Hepatocyte (in vitro differentiated cells): ENCODE measurements around the gene SYNGR1. TPM values are rescaled to one million over a fixed set of nuclear protein-coding genes. Genes with fewer than 3 reads are reported as not detected.

ENCODE experiments used
- DNase-seq: peaks from one replicate; pipeline ENCODE4 v3.0.0-alpha.2; 2016; ENCODE audit warnings: low spot score
- H2AFZ ChIP-seq: fragments of 200-600 bp; sonication (generic); 2 replicates; pipeline ENCODE4 v1.6.0; 2016; ENCODE audit warnings: antibody characterized with exemption, mild to moderate bottlenecking
- H3K27ac ChIP-seq: fragments of 200-600 bp; sonication (generic); 2 replicates; pipeline ENCODE4 v1.5.1; 2016; ENCODE audit warnings: mild to moderate bottlenecking
- H3K27me3 ChIP-seq: fragments of 200-600 bp; sonication (generic); 2 replicates; pipeline ENCODE4 v1.6.1; 2016
- H3K36me3 ChIP-seq: fragments of 200-600 bp; sonication (generic); replicated peaks from 2 replicates; pipeline ENCODE4 v1.5.1; 2016; ENCODE audit warnings: low read depth; ENCODE audit not compliant: insufficient read depth
- H3K4me1 ChIP-seq: fragments of 200-600 bp; sonication (generic); 2 replicates; pipeline ENCODE4 v1.5.1; 2016; ENCODE audit warnings: mild to moderate bottlenecking, moderate library complexity; ENCODE audit not compliant: insufficient read depth
- H3K4me2 ChIP-seq: fragments of 200-600 bp; sonication (generic); 2 replicates; pipeline ENCODE4 v1.6.0; 2016
- H3K4me3 ChIP-seq: fragments of 200-600 bp; sonication (generic); 2 replicates; pipeline ENCODE4 v1.5.1; 2016; ENCODE audit warnings: mild to moderate bottlenecking
- H3K79me2 ChIP-seq: fragments of 200-600 bp; sonication (generic); 2 replicates; pipeline ENCODE4 v1.6.0; 2017; ENCODE audit warnings: mild to moderate bottlenecking
- H3K9me2 ChIP-seq: fragments of 200-600 bp; sonication (generic); replicated peaks from 2 replicates; pipeline ENCODE4 v1.6.0; 2017; ENCODE audit warnings: mild to moderate bottlenecking; ENCODE audit not compliant: insufficient read depth
- H3K9me3 ChIP-seq: fragments of 200-600 bp; sonication (generic); 2 replicates; pipeline ENCODE4 v1.5.1; 2016; ENCODE audit warnings: low read depth, mild to moderate bottlenecking
- H4K20me1 ChIP-seq: fragments of 200-600 bp; sonication (generic); 2 replicates; pipeline ENCODE4 v1.6.0; 2016; ENCODE audit warnings: mild to moderate bottlenecking; ENCODE audit not compliant: insufficient read depth, poor library complexity, severe bottlenecking
- CTCF ChIP-seq: fragments of 200-600 bp; sonication (generic); IDR thresholded peaks from 2 replicates; pipeline ENCODE4 v1.5.1; 2016; ENCODE audit warnings: antibody characterized with exemption, mild to moderate bottlenecking; ENCODE audit not compliant: poor library complexity
- EZH2 ChIP-seq: fragments of 200-600 bp; sonication (generic); IDR thresholded peaks from 2 replicates; pipeline ENCODE4 v1.6.1; 2016; ENCODE audit warnings: antibody characterized with exemption, mild to moderate bottlenecking, borderline replicate concordance
- EZH2phosphoT487 ChIP-seq: fragments of 200-600 bp; sonication (generic); IDR thresholded peaks from one replicate; pipeline ENCODE4 v1.6.1; 2018; ENCODE audit warnings: antibody characterized with exemption, mild to moderate bottlenecking, low read depth, moderate library complexity; ENCODE audit not compliant: unreplicated experiment, severe bottlenecking
- WGBS: methylation state at CpG from one replicate; pipeline ENCODE4 v1.1.6; 2016; ENCODE audit warnings: low lambda C conversion rate; ENCODE audit errors: missing lambda C conversion rate; 5-methylcytosine and 5-hydroxymethylcytosine counted together
- polyA plus RNA-seq: library from polyadenylated mRNA; unstranded; fragments of >200 nt; fragmentation: Nextera tagmentation; extraction: Ambion mirVana; gene quantifications from 2 replicates; pipeline ENCODE4 v1.2.1, GENCODE V29; 2016
- total RNA-seq: library from RNA; depleted of rRNA; stranded (reverse); fragments of >200 nt; gene quantifications from 2 replicates; pipeline ENCODE4 v1.2.3, GENCODE V29; 2014

The SYNGR1 gene
- total and polyA plus RNA-seq, 2 experiments from 2014 or later, result 23.1 to 58.8 TPM

- Histone ChIP-seq H3K36me3 (no peaks in the 10 kb centered on the region), H3K27me3 (no peaks in the 10 kb centered on the region), H3K4me3 (no peak overlapping the region), H3K9me2 (no peaks in the 10 kb centered on the region), H2AFZ (no peak overlapping the region), H3K4me2 (no peak overlapping the region), H3K79me2 (no peaks in the 10 kb centered on the region), H3K9me3 (no peaks in the 10 kb centered on the region), H4K20me1 (no peaks in the 10 kb centered on the region), H3K4me1 (no peaks in the 10 kb centered on the region), H3K27ac (no peak overlapping the region)
- TF ChIP-seq CTCF, result no peak
- no peak for TF ChIP-seq EZH2
- no peak for TF ChIP-seq EZH2phosphoT487
- DNase-seq, result no peak
- WGBS, result 94% methylated on average over 12 of the region's 12 CpGs
Measured at GRCh38 chr22:39417641-39418040, 67.8 kb downstream of the SYNGR1 start.

GRCh38 chr22:39418696-39419095 lies 68.9 kb downstream of the SYNGR1 start:
- Histone ChIP-seq H2AFZ (no peak overlapping the region), H3K4me1 (no peaks in the 10 kb centered on the region), H3K4me3 (no peak overlapping the region), H4K20me1 (no peaks in the 10 kb centered on the region), H3K27me3 (no peaks in the 10 kb centered on the region), H3K36me3 (no peaks in the 10 kb centered on the region), H3K4me2 (no peak overlapping the region), H3K27ac (no peak overlapping the region), H3K9me2 (no peaks in the 10 kb centered on the region), H3K9me3 (no peaks in the 10 kb centered on the region), H3K79me2 (no peaks in the 10 kb centered on the region)
- DNase-seq, result no peak
- no peak for TF ChIP-seq EZH2
- TF ChIP-seq CTCF, result no peak
- no peak for TF ChIP-seq EZH2phosphoT487
- 91% methylated on average over 12 of the region's 12 CpGs for WGBS

GRCh38 chr22:39419096-39419495 lies 69.3 kb downstream of the SYNGR1 start:
- H2AFZ ChIP-seq, result no peak overlapping the region
- no peak overlapping the region for H3K4me2 ChIP-seq
- 94% methylated on average over 6 of the region's 6 CpGs for WGBS
- H3K36me3 ChIP-seq, result no peaks in the 10 kb centered on the region
- H3K9me3 ChIP-seq, result no peaks in the 10 kb centered on the region
- no peaks in the 10 kb centered on the region for H3K27me3 ChIP-seq
- H3K27ac ChIP-seq, result no peak overlapping the region
- TF ChIP-seq EZH2phosphoT487 (no peak), EZH2 (no peak), CTCF (no peak)
- DNase-seq, result no peak
- no peaks in the 10 kb centered on the region for H4K20me1 ChIP-seq
- H3K4me1 ChIP-seq, result no peaks in the 10 kb centered on the region
- H3K79me2 ChIP-seq, result no peaks in the 10 kb centered on the region
- H3K4me3 ChIP-seq, result no peak overlapping the region
- H3K9me2 ChIP-seq, result no peaks in the 10 kb centered on the region

- Histone ChIP-seq H4K20me1 (no peaks in the 10 kb centered on the region), H3K4me1 (no peaks in the 10 kb centered on the region), H3K36me3 (no peaks in the 10 kb centered on the region), H3K27ac (no peak overlapping the region), H3K9me3 (no peaks in the 10 kb centered on the region), H3K27me3 (no peaks in the 10 kb centered on the region), H3K4me2 (no peak overlapping the region), H2AFZ (no peak overlapping the region), H3K79me2 (no peaks in the 10 kb centered on the region), H3K4me3 (no peak overlapping the region), H3K9me2 (no peaks in the 10 kb centered on the region)
- WGBS, result 99% methylated on average over 5 of the region's 5 CpGs
- no peak for TF ChIP-seq EZH2phosphoT487
- TF ChIP-seq EZH2, result no peak
- no peak for TF ChIP-seq CTCF
- DNase-seq, result no peak
Measured at GRCh38 chr22:39419911-39420310, 70.1 kb downstream of the SYNGR1 start.
